Coronary artery (tissue), 2 donors: ENCODE data around the gene ZNF469.

Source experiments
- DNase-seq: peaks from one replicate; pipeline ENCODE4 v3.0.0-alpha.2; 2017; ENCODE audit warnings: low spot score
- H3K27ac ChIP-seq, 2 donors: fragments of 200-600 bp; sonication (generic); one replicate each; pipeline ENCODE4 v1.5.1; 2016 to 2019
- H3K4me3 ChIP-seq: fragments of 200-600 bp; sonication (generic); 2 replicates; pipeline ENCODE4 v1.5.1; 2016; ENCODE audit warnings: mild to moderate bottlenecking, moderate library complexity
- TF ChIP-seq, protein P1 (sequence below): fragments of 200-600 bp; sonication (generic); IDR thresholded peaks from one replicate; pipeline ENCODE4 v1.5.1; 2019; ENCODE audit warnings: antibody characterized with exemption

ZNF469 gene

DNA sequence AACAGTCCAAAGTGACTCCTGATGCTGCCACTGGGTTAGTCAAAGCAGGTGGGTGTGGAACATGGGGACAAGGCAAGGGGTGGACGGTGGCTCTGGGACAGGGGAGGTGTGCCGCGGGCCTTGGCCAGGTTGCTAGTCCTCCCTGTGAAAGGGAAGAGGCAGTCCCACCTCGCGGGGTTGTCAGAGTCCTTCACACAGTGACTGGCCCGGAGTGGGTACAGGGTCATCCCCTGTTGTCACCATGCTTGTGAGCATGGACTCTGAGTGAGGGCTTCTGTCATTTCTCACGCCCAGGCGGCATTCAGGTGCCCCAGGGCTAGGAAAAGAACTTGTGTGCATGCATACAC lies 3.1 kb upstream of the ZNF469 start:
- no peak overlapping the region for H3K4me3 ChIP-seq
- no peak for DNase-seq
- H3K27ac ChIP-seq = no peak overlapping the region
- TF ChIP-seq, protein P1, sequence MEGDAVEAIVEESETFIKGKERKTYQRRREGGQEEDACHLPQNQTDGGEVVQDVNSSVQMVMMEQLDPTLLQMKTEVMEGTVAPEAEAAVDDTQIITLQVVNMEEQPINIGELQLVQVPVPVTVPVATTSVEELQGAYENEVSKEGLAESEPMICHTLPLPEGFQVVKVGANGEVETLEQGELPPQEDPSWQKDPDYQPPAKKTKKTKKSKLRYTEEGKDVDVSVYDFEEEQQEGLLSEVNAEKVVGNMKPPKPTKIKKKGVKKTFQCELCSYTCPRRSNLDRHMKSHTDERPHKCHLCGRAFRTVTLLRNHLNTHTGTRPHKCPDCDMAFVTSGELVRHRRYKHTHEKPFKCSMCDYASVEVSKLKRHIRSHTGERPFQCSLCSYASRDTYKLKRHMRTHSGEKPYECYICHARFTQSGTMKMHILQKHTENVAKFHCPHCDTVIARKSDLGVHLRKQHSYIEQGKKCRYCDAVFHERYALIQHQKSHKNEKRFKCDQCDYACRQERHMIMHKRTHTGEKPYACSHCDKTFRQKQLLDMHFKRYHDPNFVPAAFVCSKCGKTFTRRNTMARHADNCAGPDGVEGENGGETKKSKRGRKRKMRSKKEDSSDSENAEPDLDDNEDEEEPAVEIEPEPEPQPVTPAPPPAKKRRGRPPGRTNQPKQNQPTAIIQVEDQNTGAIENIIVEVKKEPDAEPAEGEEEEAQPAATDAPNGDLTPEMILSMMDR = no peak

GRCh38 chr16:88380099-88380498 lies 2.7 kb upstream of the ZNF469 start:
- DNase-seq = no peak
- Histone ChIP-seq H3K27ac (no peak overlapping the region), H3K4me3 (no peak overlapping the region)
- TF ChIP-seq, protein P1 = no peak

DNA sequence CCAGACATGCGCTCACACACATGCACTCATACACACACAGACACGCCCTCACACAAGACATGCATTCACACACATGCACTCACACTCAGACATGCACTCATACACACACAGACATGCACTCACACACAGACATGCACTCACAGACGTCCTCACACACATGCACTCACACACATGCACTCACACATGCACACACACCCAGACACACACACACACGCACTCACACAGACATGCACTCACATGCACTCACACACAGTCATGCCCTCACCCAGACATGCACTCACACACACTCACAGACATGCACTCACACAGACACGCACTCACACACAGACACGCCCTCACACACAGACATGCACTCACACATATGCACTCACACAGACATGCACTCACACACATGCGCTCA lies 2.1 kb upstream of the ZNF469 start:
- DNase-seq = no peak
- TF ChIP-seq, protein P1 = no peak
- Histone ChIP-seq H3K4me3 (no peak overlapping the region), H3K27ac (no peak overlapping the region)

DNA sequence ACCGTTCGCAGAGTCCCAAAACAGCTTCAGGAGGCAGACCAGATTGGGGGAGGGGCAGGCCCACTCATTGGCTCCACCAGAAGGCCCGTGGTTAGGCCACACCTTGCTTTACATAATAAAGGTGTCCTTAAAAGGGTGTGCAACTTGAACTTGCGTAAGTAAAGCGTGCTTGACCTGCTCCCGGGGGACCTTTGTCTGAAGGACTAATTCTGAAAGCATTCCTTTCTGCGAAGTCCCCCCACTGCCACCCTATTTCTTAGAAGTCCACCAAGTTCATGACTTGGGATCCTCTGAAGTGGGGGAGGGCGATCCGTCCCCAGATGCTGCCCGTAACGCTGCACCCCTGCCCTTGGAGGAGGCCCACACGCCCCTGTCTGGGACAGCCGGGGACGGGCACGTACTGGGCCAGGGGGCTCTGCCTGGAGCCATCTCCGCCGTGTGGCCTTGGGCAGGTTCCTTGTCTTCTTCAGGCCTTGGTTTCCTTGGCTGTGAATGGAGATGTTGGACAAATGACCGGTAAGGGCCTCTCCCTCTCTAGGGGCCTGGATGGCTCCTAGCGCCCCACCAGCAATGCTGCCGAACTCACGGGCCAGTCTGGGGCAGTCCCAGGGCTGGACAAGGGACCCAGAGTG lies 823 bp upstream of the ZNF469 start:
- no peak overlapping the region for H3K4me3 ChIP-seq
- H3K27ac ChIP-seq = peak overlapping the region in 1 of 2 donors; percentile 85
- DNase-seq = no peak
- TF ChIP-seq, protein P1 = no peak

GRCh38 chr16:88383401-88384221 lies 852 bp downstream of the ZNF469 start:
- peak overlapping the region in 1 of 2 donors; percentile 85 for H3K27ac ChIP-seq
- H3K4me3 ChIP-seq = peak overlapping the region; percentile 89
- TF ChIP-seq, protein P1 = peak; percentile 48
- no peak for DNase-seq

- Histone ChIP-seq H3K27ac (peak overlapping the region in 1 of 2 donors; percentile 85), H3K4me3 (peak overlapping the region; percentile 89)
- no peak for DNase-seq
- TF ChIP-seq, protein P1 = no peak
Observed at GRCh38 chr16:88384222-88385111, 1.7 kb downstream of the ZNF469 start.
